ENCODE results near the gene MAD1L1.

The MAD1L1 gene

DNA sequence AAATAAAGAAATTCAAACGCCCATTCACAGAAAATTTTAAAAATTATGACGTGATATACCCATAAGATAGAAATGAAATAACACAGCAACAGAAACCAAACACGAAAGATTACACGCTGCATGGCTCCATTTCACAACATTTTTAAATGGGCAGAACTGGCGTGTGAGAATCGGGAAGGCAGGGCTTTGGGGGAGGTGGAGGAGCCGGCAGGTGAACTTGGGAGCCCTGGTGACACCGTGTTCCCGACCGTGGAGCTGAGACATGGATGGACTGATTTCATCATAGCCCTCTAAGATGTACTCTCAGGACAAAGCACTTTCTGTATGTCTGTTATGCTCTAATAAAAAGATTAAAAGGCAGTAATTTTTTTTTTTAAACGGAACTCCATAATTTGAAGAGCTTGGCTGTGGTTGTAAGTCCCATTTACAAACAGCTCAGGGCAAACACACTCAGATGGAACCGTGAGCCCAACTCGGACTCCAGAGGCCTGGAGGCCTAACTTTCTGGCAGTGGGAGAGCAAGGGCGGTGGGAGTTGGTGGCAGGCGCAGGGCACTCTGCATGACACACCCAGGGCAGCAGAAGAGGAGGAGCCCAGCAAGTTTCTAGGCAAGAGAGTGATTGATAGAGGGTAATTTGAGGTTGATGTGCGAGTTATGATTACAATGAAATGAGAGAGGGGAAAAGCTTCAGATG, 203.4 kb downstream of the MAD1L1 start:
- TF ChIP-seq, protein P1, sequence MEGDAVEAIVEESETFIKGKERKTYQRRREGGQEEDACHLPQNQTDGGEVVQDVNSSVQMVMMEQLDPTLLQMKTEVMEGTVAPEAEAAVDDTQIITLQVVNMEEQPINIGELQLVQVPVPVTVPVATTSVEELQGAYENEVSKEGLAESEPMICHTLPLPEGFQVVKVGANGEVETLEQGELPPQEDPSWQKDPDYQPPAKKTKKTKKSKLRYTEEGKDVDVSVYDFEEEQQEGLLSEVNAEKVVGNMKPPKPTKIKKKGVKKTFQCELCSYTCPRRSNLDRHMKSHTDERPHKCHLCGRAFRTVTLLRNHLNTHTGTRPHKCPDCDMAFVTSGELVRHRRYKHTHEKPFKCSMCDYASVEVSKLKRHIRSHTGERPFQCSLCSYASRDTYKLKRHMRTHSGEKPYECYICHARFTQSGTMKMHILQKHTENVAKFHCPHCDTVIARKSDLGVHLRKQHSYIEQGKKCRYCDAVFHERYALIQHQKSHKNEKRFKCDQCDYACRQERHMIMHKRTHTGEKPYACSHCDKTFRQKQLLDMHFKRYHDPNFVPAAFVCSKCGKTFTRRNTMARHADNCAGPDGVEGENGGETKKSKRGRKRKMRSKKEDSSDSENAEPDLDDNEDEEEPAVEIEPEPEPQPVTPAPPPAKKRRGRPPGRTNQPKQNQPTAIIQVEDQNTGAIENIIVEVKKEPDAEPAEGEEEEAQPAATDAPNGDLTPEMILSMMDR (IDR thresholded peaks at IDR 0.05; ENCODE audit: low read depth, low read length, poor library complexity, severe bottlenecking): no peak
- no peak for TF ChIP-seq EZH2phosphoT487 (IDR thresholded peaks at IDR 0.05; ENCODE audit: borderline replicate concordance, low read length)
- Histone ChIP-seq H3F3A (ENCODE audit: control insufficient read depth, insufficient read depth) (no peaks in the 10 kb centered on the region), H3K27me3 (ENCODE audit: control insufficient read depth, low read length) (no peaks in the 10 kb centered on the region), H3K9me3 (ENCODE audit: control insufficient read depth, insufficient read depth, low read length) (peaks cover 34% of the 10 kb centered on the region; the same call in 1 of the 2 replicates), H3K36me3 (ENCODE audit: control insufficient read depth, low read length) (peaks cover 8% of the 10 kb centered on the region), H3K4me3 (ENCODE audit: low read length) (no peak overlapping the region), H3K9me2 (replicated peaks; ENCODE audit: control insufficient read depth, low read length) (no peaks in the 10 kb centered on the region), H3K79me2 (ENCODE audit: control insufficient read depth, low read length) (peaks cover 10% of the 10 kb centered on the region), H3K4me1 (ENCODE audit: control insufficient read depth, low read length) (peaks cover 7% of the 10 kb centered on the region), H3K4me2 (ENCODE audit: low read length) (no peak overlapping the region), H3K27ac (ENCODE audit: low read depth, low read length) (no peak overlapping the region), H4K20me1 (ENCODE audit: control insufficient read depth, insufficient read depth, low read depth, low read length) (no peaks in the 10 kb centered on the region)

DNA sequence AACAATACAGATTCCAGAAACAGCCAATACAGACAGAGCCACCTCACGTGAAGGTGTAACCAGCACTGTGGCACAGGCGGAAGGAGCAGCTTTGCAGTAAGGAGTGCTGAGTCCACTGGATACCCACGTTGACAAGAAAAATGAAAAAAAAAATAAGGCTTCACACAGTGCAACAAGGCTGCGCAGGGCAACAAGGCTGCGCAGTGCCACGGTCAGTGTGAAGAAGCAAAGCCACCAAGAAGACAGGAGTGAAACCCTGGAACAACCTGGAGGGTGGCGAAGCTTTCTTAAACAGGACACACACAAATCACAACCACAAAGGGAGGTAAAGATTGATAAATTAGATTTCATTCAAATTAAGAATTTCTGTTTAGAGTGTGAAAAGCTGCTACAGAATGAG, 204.0 kb downstream of the MAD1L1 start:
- Histone ChIP-seq H3K36me3 (ENCODE audit: control insufficient read depth, low read length) (peaks cover 8% of the 10 kb centered on the region), H3K79me2 (ENCODE audit: control insufficient read depth, low read length) (peaks cover 10% of the 10 kb centered on the region), H3K4me2 (ENCODE audit: low read length) (no peak overlapping the region), H3K9me2 (replicated peaks; ENCODE audit: control insufficient read depth, low read length) (no peaks in the 10 kb centered on the region), H3K4me3 (ENCODE audit: low read length) (no peak overlapping the region), H3K27ac (ENCODE audit: low read depth, low read length) (no peak overlapping the region), H4K20me1 (ENCODE audit: control insufficient read depth, insufficient read depth, low read depth, low read length) (no peaks in the 10 kb centered on the region), H3K4me1 (ENCODE audit: control insufficient read depth, low read length) (peaks cover 7% of the 10 kb centered on the region), H3K27me3 (ENCODE audit: control insufficient read depth, low read length) (no peaks in the 10 kb centered on the region), H3F3A (ENCODE audit: control insufficient read depth, insufficient read depth) (no peaks in the 10 kb centered on the region), H3K9me3 (ENCODE audit: control insufficient read depth, insufficient read depth, low read length) (peaks cover 36% of the 10 kb centered on the region; the same call in 1 of the 2 replicates)
- TF ChIP-seq, protein P1 (IDR thresholded peaks at IDR 0.05; ENCODE audit: low read depth, low read length, poor library complexity, severe bottlenecking): no peak
- no peak for TF ChIP-seq EZH2phosphoT487 (IDR thresholded peaks at IDR 0.05; ENCODE audit: borderline replicate concordance, low read length)

DNA sequence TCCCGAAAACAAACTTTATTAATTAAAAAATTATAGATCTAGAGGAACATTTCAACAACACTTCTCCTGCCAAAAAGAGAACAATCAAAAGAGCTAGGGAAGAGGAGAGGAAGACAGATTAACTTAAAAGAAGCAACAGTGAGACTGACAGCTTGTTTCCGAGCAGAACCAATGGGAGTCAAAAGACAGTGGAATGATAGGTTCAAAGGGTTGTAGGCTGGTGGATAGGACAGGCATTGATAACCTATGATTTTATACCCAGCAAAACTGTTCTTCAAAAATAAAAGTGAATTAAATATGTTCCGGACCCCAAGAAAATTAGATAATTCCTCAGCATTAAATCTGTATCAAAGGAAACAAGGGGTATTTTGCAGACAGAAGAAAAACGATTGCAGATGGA, 207.6 kb downstream of the MAD1L1 start:
- H3F3A ChIP-seq (ENCODE audit: control insufficient read depth, insufficient read depth): no peaks in the 10 kb centered on the region
- no peak for TF ChIP-seq EZH2phosphoT487 (IDR thresholded peaks at IDR 0.05; ENCODE audit: borderline replicate concordance, low read length)
- TF ChIP-seq, protein P1 (IDR thresholded peaks at IDR 0.05; ENCODE audit: low read depth, low read length, poor library complexity, severe bottlenecking): no peak

More for the DNA sequence above, 207.6 kb downstream of the MAD1L1 start:
- no peaks in the 10 kb centered on the region for H3K9me2 ChIP-seq (replicated peaks; ENCODE audit: control insufficient read depth, low read length)
- no peak overlapping the region for H3K27ac ChIP-seq (ENCODE audit: low read depth, low read length)
- peaks cover 2% of the 10 kb centered on the region; the same call in 1 of the 2 replicates for H3K36me3 ChIP-seq (ENCODE audit: control insufficient read depth, low read length)
- H3K4me3 ChIP-seq (ENCODE audit: low read length): no peak overlapping the region
- H3K9me3 ChIP-seq (ENCODE audit: control insufficient read depth, insufficient read depth, low read length): peaks cover 34% of the 10 kb centered on the region; the same call in 1 of the 2 replicates
- no peaks in the 10 kb centered on the region for H3K27me3 ChIP-seq (ENCODE audit: control insufficient read depth, low read length)
- peaks cover 9% of the 10 kb centered on the region for H3K4me1 ChIP-seq (ENCODE audit: control insufficient read depth, low read length)
- peaks cover 12% of the 10 kb centered on the region for H3K79me2 ChIP-seq (ENCODE audit: control insufficient read depth, low read length)
- no peak overlapping the region for H3K4me2 ChIP-seq (ENCODE audit: low read length)
- H4K20me1 ChIP-seq (ENCODE audit: control insufficient read depth, insufficient read depth, low read depth, low read length): no peaks in the 10 kb centered on the region
